ENCODE data around the gene TMEM179B. TPM values are rescaled to one million over a fixed set of nuclear protein-coding genes. Genes with fewer than 3 reads are reported as not detected.
A peak's percentile ranks its signal among the peaks of the same experiment; 100 is the strongest.

TMEM179B gene
- total RNA-seq, 1 donor from 2014 or later, result 51.3 TPM

GRCh38 chr11:62805076-62805892, 18.1 kb downstream of the TMEM179B start, which contains the start of gene NXF1:
NXF1 (minus strand) TSS chr11:62805440; CDS start chr11:62805356, 84 bp downstream.
- Mint-ChIP-seq H3K4me1 (ENCODE audit: low read depth, unreplicated experiment) (peaks cover 24% of the 10 kb centered on the region), H3K36me3 (ENCODE audit: low read depth, unreplicated experiment) (peaks cover 29% of the 10 kb centered on the region), H3K27me3 (ENCODE audit: low read depth, unreplicated experiment) (no peaks in the 10 kb centered on the region), H3K9me3 (ENCODE audit: unreplicated experiment) (no peaks in the 10 kb centered on the region), H3K27ac (ENCODE audit: unreplicated experiment) (peak within 1 kb of the TSS; percentile 94), H3K4me3 (ENCODE audit: unreplicated experiment) (peak within 1 kb of the TSS; percentile 98)
- Histone ChIP-seq H3K9ac (ENCODE audit: low read length) (peak within 1 kb of the TSS; percentile 96), H4K20me1 (ENCODE audit: insufficient read depth, low read length) (peaks cover 41% of the 10 kb centered on the region), H2AFZ (ENCODE audit: low read depth, low read length) (peak within 1 kb of the TSS; percentile 48), H3K27ac (ENCODE audit: low read depth, low read length) (peak within 1 kb of the TSS; percentile 73), H3K36me3 (ENCODE audit: insufficient read depth, low read length) (peaks cover 14% of the 10 kb centered on the region), H3K27me3 (ENCODE audit: insufficient read depth, low read length) (no peaks in the 10 kb centered on the region), H3K4me1 (ENCODE audit: insufficient read depth, low read length) (peaks cover 21% of the 10 kb centered on the region), H3K4me3 (ENCODE audit: insufficient read depth, low read depth, low read length) (peak within 1 kb of the TSS; percentile 85), H3K9me3 (ENCODE audit: insufficient read depth, low read depth, low read length) (no peaks in the 10 kb centered on the region), H3K4me2 (ENCODE audit: low read length) (peak within 1 kb of the TSS; percentile 90), H3K79me2 (ENCODE audit: insufficient read depth, low read length) (peaks cover 43% of the 10 kb centered on the region)
- peak; percentile 75 for DNase-seq (ENCODE audit: low read depth)
- FAIRE-seq, result no peak
- TF ChIP-seq EZH2 (IDR thresholded peaks at IDR 0.05; ENCODE audit: insufficient read depth, low read length), result no peak
- TF ChIP-seq CTCF (IDR thresholded peaks at IDR 0.05; ENCODE audit: insufficient read depth, low read depth, low read length), result no peak

GRCh38 chr11:62805961-62806441, 18.8 kb downstream of the TMEM179B start:
- peak overlapping the region; percentile 96 for H3K9ac ChIP-seq (ENCODE audit: low read length)
- no peaks in the 10 kb centered on the region for H3K27me3 ChIP-seq (ENCODE audit: insufficient read depth, low read length)
- H2AFZ ChIP-seq (ENCODE audit: low read depth, low read length), result peak overlapping the region; percentile 48
- no peaks in the 10 kb centered on the region for H3K9me3 ChIP-seq (ENCODE audit: insufficient read depth, low read depth, low read length)
- FAIRE-seq (no peak), DNase-seq (ENCODE audit: low read depth) (peak; percentile 35)
- H3K27ac ChIP-seq (ENCODE audit: low read depth, low read length), result peak overlapping the region; percentile 73
- H3K4me1 ChIP-seq (ENCODE audit: insufficient read depth, low read length), result peaks cover 21% of the 10 kb centered on the region
- peaks cover 26% of the 10 kb centered on the region for H3K36me3 Mint-ChIP-seq (ENCODE audit: low read depth, unreplicated experiment)
- H3K4me3 Mint-ChIP-seq (ENCODE audit: unreplicated experiment), result peak overlapping the region; percentile 98
- H3K9me3 Mint-ChIP-seq (ENCODE audit: unreplicated experiment), result no peaks in the 10 kb centered on the region
- no peaks in the 10 kb centered on the region for H3K27me3 Mint-ChIP-seq (ENCODE audit: low read depth, unreplicated experiment)
- peak overlapping the region; percentile 92 for H3K27ac Mint-ChIP-seq (ENCODE audit: unreplicated experiment)
- peak overlapping the region; percentile 90 for H3K4me2 ChIP-seq (ENCODE audit: low read length)
- H3K4me1 Mint-ChIP-seq (ENCODE audit: low read depth, unreplicated experiment), result peaks cover 24% of the 10 kb centered on the region
- H3K4me3 ChIP-seq (ENCODE audit: insufficient read depth, low read depth, low read length), result peak overlapping the region; percentile 85
- peaks cover 11% of the 10 kb centered on the region for H3K36me3 ChIP-seq (ENCODE audit: insufficient read depth, low read length)
- TF ChIP-seq CTCF (IDR thresholded peaks at IDR 0.05; ENCODE audit: insufficient read depth, low read depth, low read length) (no peak), EZH2 (IDR thresholded peaks at IDR 0.05; ENCODE audit: insufficient read depth, low read length) (no peak)
- H4K20me1 ChIP-seq (ENCODE audit: insufficient read depth, low read length), result peaks cover 38% of the 10 kb centered on the region
- H3K79me2 ChIP-seq (ENCODE audit: insufficient read depth, low read length), result peaks cover 40% of the 10 kb centered on the region
